Measurements from ENCODE around the gene PFKP.
"Not testable (repeated sequence)": the region's sequence is repeated elsewhere in the genome, so short reads cannot be mapped to it uniquely, and the experiment has no call there.

Gene PFKP

DNA sequence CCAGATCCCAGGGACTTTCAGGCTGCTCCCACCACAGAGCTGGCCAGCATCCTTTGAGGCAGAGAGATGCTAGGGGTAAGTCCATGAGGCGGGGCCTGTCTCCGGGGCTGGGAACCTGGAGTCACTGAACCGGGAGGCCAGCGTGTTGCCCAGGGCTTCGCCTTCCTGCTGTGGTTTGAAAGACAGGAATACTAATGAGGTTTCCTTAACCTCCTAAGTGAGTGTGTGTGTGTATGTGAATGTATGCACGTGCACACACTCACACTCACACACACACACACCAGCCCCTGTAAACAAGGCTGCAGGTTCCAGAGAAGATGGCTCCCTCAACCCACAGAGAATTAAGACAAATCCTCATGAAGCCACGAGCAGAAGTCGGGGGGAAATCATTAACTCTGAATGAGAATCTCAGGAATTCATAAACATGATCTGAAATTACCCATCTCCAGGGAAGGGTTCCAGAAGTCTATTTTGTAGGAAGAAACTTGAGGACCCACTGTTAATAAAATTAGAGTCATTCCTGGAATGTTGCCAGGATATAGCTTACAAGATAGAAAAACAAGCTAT is 20.3 kb upstream of the PFKP start:
- no peak for DNase-seq (ENCODE audit: low read depth, low spot score)

DNA sequence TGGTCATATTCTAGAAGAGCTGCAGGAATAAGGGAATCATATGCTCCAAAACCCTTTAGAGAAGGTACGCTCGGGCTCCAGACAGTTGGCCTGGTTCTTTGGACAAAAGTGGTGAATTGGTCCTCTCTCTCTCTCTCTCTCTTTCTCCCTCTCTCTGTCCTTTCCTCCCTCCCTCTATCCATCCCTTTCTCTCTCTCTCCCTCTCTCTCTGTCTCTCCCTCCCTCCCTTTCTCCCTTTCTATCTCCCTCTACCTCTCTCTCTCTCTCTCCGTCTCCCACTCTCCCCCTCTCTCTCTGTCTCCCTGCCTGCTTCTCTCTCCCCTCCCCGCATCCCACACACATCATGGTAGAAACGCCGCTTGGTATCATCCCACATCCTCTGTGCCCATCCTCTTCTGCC is 19.8 kb upstream of the PFKP start:
- no peak for DNase-seq (ENCODE audit: low read depth, low spot score)

DNA sequence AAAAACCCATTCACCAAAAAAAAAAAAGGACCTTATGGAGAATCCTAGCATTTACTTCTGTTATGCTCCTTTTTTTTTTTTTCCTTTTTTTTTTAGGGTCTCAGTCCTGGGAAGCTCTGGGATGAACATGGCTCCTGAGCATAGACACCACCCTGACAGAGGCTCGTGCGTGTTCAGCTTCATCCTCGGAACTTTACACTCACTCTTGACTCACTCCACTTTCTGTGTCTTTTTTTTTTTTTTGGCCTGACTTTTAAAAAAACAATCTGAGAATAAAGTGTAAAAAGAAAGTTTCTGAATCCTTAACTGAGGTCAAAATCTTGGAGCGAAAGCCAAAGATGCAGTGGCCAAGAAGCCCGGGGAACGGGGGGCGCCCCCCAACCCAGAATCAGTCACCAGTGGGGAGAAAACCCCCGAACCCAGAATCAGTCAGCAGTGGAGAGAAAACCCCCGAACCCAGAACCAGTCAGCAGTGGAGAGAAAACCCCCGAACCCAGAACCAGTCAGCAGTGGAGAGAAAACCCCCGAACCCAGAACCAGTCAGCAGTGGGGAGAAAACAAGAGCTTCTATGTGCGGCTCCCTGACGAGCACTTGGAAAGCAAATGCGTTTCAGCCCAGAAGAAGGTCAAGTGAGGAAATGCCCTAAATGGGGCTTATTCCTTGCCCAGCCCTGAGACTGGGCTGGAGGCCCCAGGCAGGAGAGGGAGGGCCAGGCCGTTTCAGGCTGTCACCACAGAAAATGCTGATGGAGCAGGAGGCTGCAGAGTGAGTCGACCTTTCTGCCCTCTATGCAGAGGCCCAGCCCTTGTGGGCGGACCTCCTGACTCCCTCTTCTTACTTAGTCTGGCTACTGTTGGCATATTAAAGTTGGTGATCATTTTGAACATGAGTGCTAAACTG is 19.0 kb upstream of the PFKP start:
- DNase-seq (ENCODE audit: low read depth, low spot score), result no peak

DNA sequence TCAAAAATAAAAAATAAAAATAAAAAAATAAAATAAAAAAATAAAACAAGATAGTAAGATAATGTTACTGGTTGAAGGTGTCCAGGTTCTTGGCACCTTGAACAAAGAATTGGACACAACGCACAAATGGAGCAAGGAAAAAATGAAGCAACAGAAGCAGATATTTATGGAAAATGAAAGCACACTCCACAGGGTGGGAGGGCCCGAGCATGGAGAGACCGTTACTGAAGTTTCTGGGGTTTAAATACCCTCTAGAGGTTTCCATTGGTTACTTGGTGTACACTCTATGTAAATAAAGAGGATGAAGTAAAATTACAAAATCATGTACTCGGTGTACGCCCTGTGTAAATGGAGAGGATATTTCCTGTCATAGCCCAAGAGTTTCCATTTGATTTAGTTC is 15.7 kb upstream of the PFKP start:
- DNase-seq (ENCODE audit: low read depth, low spot score), result no peak

DNA sequence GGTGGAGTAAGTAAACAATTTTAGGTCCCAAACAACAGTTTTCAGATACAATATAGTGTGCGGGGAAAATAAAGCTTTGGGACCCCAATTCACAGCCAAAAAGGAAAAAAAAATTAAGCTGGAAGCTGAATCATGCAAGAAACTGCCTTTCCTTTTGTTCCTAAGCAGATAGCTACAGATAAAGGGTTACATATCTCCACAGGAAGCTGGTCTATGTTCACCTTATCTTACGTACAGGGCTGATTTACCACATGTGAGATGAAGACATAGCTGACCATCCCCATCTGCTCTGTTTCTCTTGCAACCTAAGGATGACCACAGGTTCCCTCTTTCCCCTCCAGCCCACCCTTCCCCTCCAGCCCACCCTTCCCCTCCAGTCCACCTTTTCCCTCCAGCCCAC is 14.2 kb upstream of the PFKP start:
- DNase-seq (ENCODE audit: low read depth, low spot score), result no peak

DNA sequence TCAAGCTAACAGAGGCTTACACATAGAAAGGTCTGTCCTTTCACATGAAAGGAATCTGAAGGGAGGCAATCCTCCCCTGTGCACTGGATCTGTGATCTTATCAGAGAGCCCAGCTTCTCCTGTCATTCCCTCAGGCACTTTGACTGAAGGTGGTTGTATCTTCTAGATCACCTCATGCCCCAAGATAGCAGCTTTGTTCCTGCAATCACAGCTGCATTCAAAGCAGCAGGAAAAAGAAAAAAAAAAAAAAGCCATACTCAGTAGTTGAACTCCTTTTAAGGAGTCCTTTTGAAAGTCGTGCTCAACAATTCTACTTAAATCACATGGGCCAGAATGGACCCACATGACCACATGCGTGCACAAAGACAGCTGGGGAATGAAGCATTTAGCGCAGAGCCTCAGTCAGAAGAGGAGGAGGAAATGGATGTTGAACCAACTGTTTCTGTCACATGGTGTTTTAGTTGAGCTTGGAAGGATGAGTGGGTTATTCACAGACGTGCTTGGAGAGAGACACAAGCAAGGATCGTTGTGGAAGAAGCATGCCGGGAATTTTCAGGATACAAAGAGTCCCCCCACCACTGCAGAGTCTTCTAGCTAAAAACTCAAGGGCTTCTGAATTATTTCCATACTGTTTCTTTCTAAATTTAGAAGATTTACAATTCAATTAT is 13.0 kb upstream of the PFKP start:
- DNase-seq (ENCODE audit: low read depth, low spot score), result no peak

DNA sequence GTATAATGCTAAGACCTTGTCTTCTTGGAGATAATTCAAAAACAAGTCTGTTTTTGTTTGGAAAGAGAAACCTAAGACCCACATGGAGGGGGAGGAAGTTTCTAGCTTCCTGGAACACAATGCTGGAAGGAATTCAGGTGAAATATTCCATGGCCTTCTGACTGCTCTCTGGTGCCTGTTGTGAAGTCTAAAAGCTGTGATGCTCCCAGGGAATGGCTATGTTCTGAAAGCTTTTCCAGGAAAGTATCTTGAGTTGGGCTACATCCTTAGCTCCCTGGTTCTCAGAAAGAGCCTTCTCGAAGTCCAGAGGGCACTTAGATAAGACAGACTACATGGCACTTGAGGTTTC is 12.5 kb upstream of the PFKP start:
- no peak for DNase-seq (ENCODE audit: low read depth, low spot score)

DNA sequence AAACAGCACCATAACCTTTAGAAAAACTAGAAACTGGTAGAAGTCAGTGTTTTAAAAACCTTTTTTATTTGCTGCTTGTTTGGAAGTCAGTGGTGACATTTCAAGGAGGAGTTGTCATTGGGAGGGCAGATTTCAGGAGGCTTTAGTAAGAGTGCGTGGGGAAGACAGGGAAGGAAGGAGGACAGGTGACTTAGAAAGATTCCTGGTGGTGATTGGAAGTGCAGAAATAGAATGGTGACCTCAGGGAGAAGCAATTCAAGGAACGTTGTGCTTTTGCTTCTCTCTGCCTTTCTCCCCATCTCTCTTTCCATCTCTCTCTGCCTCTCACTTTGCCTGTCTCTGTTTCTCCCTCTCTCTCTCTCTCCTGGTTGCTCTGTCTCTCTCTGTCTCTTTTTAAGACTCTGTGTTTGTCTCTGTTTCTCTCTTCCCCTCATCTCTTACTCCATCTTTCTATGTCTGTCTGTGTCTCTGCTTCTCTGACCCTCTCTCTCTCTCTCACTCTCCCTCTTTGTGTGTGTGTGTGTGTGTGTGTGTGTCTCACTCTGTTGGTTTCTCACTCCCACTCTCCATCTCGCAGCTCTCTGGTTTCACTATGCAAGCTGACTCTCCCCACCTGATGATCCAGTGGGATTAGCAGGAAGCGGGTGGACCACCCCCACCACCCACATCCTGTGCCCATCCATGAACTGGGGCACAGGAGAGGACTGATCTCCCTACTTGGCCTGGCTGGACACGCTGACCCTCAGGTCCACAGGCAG is 10.9 kb upstream of the PFKP start:
- DNase-seq (ENCODE audit: low read depth, low spot score), result no peak

DNA sequence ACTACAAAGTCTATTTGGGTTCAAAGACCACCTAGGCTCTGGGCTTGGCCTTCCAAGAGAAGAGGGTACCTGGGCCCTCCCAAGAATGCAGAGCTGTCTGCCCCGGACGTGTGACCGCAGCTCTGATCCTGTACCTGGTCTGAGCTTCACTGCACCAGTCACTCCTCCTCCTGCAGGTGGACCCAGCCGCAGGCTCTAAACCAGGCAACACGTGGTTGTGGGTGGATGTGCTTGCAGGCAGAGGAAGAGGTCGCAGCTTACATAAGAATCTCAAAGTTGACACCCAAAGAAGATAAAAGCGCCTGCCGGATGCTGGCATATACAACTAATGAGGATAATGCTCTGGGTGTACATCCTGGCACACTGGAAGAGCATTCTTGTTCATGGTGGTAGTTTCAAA is 9.4 kb upstream of the PFKP start:
- no peak for DNase-seq (ENCODE audit: low read depth, low spot score)

DNA sequence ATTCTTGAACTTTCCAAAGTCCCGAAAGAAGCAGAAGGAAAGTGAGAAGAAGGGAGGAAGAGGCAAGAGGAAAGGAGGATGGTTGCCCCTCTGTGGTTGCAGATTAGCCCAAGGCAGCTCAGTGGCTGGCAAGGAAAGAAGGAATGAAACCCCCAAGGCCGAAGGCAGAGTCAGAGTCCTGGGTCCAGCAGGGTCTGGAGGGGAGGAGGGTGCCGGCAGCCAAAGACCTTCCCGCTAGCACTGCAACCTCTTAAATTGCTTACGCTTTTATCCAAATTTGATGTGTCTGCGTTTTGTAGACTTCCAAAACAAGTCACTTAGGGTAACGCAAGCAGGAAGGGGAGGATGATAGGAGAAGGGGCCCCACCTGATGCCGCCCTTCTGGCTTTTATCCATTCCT is 7.4 kb upstream of the PFKP start:
- DNase-seq (ENCODE audit: low read depth, low spot score), result no peak

DNA sequence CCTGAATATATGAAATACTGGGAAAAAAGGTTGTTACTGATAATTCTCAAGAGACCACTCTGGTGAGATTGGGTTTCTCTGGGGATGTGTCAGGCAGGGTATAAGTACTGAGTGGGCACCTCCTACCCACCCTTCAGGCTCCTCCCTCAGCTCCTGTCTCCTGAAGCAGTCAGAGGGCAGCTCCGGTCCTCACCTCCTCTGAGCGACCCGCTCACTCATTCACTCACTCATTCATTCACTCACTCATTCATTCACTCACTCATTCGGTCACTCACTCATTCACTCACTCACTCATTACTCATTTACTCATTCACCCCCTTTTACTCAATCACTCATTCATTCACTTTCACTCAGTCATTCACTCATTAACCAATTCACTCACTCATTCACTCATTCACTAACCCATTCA is 6.9 kb upstream of the PFKP start:
- DNase-seq (ENCODE audit: low read depth, low spot score), result no peak

DNA sequence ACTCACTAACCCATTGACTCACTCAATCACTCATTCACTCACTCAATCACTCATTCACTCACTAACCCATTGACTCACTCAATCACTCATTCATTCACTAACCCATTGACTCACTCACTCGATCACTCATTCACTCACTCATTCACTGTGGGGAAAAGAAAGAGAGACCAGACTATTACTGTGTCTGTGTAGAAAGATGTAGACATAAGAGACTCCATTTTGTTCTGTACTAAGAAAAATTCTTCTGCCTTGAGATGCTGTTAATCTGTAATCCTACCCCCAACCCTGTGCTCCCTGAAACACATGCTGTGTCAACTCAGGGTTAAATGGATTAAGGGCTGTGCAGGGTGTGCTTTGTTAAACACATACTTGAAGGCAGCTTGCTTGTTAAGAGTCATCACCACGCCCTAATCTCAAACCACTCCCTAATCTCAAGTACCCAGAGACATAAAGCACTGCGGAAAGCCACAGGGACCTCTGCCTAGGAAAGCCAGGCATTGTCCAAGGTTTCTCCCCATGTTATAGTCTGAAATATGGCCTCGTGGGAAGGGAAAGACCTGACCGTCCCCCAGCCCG is 5.9 kb upstream of the PFKP start:
- DNase-seq (ENCODE audit: low read depth, low spot score), result not testable (repeated sequence)

DNA sequence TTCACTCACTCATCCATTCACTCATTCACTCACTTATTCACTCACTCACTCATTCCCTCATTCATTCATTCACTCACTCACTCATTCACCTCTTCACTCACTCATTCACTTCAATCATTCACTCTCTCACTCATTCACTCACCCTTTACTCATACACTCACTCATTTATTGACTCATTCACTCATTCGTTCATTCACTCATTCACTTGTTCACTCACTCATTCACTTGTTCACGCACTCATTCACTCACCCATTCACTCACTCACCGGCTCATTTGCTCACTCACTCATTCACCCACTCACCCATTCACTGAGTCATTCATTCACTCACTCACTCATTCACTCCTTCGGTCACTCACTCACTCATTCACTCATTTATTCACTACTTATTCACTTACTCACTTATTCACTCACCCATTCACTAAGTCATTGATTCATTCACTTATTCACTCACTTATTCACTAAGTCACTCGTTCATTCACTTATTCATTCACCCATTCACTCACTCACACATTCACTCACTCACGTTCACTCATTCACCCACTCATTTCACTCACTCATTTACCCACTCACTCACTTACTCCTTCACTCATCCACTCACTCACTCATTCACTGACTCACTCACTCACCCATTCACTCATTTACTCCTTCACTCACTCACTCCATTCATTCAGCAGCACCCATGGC is 4.7 kb upstream of the PFKP start:
- no peak for DNase-seq (ENCODE audit: low read depth, low spot score)

DNA sequence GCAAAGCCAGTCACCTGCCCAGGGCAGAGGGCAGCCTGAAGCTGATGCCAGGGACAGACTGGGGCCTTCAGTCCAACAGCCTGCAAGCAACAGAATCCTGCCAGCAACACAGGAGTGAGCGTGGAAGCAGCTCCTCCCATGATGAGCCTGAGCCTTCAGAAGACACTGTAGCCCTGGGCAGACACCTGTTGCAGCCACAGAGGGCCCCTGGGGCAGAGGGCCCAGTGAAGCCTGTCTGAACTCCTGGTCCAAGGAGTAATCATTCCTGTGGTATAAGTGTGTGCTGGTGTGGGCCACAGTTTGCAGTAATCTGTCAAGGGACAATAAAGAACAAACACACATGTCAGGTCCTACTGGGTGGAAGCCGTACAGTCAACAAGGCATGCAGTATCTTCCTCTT is 2.9 kb upstream of the PFKP start:
- DNase-seq (ENCODE audit: low read depth, low spot score), result no peak

DNA sequence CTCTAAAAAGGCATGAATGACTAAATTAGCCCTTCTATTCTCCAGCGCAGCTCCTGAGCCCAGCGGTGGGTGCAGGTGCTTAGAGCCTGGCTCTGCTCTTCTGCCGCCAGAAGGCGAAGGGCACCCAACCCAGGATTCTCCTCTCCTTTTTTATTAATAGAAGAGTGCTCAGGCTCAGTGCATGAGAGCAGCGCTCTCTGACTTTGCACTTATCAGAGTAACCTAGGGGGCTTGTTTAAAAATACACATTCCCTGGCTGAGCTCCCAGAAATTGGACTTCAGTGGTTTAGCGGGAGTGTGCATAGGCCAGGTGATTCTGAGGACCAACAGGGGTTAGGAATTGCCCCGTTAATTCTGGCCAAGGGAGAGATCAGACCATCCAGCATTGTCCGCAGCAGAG is 1.7 kb upstream of the PFKP start:
- DNase-seq (ENCODE audit: low read depth, low spot score), result no peak

DNA sequence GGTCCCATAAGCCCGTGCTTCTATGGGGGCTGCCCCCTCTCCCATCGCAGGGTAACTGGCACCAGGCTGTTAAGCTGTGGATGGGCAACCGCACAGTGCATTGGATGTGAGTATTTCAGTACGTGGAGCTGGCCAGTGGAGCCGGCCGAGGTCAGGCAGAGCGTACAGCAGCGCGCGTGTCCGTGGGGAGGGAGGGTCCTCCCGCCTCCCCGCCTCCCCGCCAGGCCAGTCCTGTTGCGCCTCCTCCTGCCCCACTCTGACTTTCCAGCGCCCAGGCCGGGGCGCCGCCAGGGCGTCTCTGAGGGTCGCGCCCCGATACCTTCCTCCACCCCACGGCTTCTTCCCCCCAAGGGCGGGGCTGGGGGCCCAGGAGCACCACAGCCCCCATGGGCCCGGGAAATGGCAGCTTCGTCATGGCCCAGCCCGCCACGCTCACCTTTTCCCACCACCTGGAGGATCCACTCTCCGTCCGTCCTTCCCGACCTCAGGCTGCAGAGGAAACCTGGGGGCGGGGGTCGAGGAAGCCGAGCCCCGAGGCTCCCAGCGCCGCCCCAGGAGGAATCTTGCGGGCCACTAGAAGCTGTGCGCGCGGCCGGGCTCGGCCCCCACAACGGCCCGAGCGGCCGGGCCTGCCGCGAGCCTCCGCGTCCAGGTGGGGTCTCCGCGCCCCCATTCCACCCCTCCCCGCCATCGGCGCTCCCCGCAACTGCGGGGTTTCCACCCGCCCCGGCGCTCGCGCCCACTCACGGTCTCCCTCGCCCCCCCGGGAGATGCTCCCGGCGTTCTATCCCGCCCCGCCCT is 831 bp upstream of the PFKP start:
- no peak for DNase-seq (ENCODE audit: low read depth, low spot score)

DNA sequence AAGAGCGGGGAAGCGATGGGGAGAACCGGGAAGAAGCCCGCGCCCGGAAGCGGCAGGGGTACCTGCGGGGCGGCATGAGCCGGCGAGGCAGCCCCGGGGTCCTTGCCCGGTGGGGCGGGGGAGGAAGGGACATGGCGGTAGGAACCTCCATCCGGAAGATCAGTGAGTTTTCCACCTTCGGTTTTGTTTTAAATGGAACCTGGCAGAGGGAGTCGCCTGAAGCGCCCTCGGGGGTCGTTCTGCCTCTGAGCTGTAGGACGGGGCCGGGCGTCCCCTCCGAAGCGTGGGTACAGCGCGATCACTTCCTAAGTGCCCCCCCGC is 471 bp downstream of the PFKP start:
- no peak for DNase-seq (ENCODE audit: low read depth, low spot score)

DNA sequence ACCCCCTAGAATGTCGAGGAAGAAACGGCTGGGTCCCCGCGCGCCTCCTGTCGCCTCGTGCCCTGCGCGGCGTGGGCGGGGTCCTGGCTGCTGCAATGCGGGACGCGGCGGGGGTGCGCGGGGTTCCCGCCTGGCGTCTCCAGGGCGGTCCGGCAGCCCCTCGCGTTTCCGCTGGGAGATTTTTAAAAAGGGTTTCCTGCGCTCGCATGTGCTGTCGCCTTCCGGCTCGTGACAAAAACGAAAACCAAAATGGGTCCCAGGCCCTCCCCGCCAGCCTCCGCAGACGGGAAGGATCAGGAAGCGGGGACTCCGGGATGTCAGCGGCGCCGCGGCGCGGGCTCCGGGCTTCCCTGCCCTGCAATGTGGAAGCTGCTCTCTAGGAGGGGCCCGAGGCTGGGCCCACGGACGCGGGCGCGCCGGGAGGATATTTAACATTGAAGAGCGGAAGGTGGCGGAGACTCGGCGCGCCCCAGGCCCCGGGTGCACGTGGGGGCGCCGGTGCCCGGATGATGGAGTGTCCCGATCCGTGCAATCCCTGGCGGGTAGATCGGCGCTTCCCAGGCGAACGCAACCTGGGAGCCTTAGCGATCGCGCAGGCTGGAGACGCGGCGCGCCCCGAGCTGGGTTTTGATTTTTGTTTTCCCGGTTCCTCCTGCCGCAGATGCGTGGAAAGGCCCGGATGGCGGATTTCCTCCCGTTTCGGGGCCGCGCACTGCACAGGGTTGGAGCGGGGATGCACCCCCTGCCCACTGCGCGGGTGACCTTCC is 1.0 kb downstream of the PFKP start:
- no peak for DNase-seq (ENCODE audit: low read depth, low spot score)

DNA sequence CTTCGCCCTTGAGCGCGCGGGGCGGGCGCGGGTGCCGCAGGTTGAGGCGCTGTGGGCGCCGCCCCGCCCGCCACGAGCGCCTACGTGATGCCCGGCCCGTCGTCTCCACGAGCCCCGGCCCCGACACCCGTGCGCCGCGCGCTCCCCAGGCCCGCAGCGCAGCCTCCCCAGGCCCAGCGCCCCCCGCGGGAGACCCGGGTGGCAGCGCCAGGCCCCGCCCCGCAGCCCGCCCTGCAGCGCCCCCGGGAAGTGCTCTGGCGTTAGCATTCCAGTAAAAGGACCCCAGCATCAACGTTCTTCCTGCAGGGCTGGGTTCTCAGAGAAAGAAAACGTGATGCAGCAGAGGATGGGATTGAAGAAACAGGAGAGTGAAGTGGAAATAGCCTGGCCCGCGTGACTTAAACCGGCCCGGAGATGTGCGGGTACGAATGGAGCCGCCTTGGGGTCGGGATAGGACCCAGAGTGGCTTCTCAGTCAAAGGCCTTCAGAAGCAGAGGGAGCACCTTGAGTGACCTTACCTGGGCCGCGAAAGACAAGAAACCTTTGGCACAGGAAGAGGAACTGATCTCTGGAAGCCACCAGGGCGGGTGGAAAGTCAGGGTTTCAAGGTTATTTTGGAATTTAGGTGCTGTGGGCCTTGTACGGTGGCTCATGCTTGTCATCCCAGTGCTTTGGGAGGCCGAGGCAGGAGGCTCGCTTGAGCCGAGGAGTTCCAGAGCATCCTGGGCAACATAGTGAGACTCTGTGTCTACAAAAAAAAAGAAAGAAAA is 1.8 kb downstream of the PFKP start:
- no peak for DNase-seq (ENCODE audit: low read depth, low spot score)

Measured in brain pericyte (primary cell).